ENCODE measurements around the gene SPAM1. TPM values are rescaled to one million over a fixed set of nuclear protein-coding genes. Genes with fewer than 3 reads are reported as not detected.
A peak's percentile ranks its signal among the peaks of the same experiment; 100 is the strongest.

Gene SPAM1
- total RNA-seq, 1 experiment from 2014 or later: not detected

DNA sequence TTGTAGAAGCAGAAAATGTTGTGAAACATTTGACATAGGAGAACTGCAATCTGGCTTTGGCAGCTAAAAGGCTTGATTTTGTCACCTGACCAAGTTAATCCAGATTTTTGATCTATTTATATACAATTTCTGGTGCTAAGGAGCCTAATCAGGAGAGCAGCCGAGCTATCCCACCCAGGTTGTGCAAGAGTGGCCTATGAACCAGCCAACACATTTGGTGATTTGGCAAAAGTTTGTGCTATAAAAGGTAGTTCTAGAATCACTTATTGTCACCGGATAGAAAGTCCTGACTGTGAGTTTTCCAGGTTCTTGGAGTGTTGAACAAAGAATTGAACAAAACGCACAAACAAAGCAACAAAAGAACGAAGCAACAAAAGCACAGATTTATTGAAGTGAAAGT is 1.4 kb upstream of the SPAM1 start:
- H3K4me3 Mint-ChIP-seq (ENCODE audit: unreplicated experiment): no peak overlapping the region
- TF ChIP-seq CTCF (IDR thresholded peaks at IDR 0.05; ENCODE audit: unreplicated experiment): no peak
- no peaks in the 10 kb centered on the region for H3K27me3 Mint-ChIP-seq (ENCODE audit: insufficient read depth, unreplicated experiment)
- no peak for DNase-seq (ENCODE audit: unreplicated experiment)
- no TSS peak for BruUV-seq (replicated peaks)
- CTCF ChIA-PET: no interaction called here
- H3K36me3 Mint-ChIP-seq (ENCODE audit: insufficient read depth, unreplicated experiment): no peaks in the 10 kb centered on the region
- H3K4me1 Mint-ChIP-seq (ENCODE audit: insufficient read depth, unreplicated experiment): no peaks in the 10 kb centered on the region
- POLR2A ChIA-PET: no interaction called here
- no peaks in the 10 kb centered on the region for H3K9me3 Mint-ChIP-seq (ENCODE audit: unreplicated experiment)
- no peak overlapping the region for H3K27ac Mint-ChIP-seq (ENCODE audit: low read depth, unreplicated experiment)
- intact Hi-C loops (cut with micrococcal nuclease): no loop called here

DNA sequence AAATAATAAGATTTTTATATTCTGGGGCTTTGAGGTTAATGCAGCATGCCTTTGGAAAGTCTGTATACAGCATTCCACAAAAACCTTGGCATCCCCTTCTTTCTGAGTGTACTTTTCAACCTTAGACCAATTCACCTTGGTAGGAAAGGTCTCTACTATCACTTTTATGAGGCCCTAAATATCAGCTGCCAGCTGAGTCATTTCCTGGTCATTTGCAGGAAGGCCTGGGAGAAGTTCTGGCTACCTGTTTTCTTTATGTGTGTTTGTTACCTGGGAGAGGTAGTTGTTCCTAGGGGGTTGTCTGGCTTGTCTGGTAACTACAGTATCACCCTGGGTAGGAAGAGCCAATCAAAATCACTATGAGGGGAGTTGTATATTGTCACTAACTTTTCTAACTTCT is 4.1 kb downstream of the SPAM1 start:
- no peak for TF ChIP-seq CTCF (IDR thresholded peaks at IDR 0.05; ENCODE audit: unreplicated experiment)
- POLR2A ChIA-PET: interaction anchor here (0.7 to 1.6 kb wide), 2 partner anchors 9 to 10 kb away, joined by 3 read pairs; no protein-coding TSS in a partner anchor
- Mint-ChIP-seq H3K27ac (ENCODE audit: low read depth, unreplicated experiment) (peak overlapping the region; percentile 70), H3K4me3 (ENCODE audit: unreplicated experiment) (no peak overlapping the region), H3K9me3 (ENCODE audit: unreplicated experiment) (no peaks in the 10 kb centered on the region), H3K27me3 (ENCODE audit: insufficient read depth, unreplicated experiment) (no peaks in the 10 kb centered on the region), H3K4me1 (ENCODE audit: insufficient read depth, unreplicated experiment) (peaks cover 10% of the 10 kb centered on the region), H3K36me3 (ENCODE audit: insufficient read depth, unreplicated experiment) (no peaks in the 10 kb centered on the region)
- DNase-seq (ENCODE audit: unreplicated experiment): peak; percentile 63
- intact Hi-C loops (cut with micrococcal nuclease): no loop called here
- BruUV-seq (replicated peaks): no TSS peak
- CTCF ChIA-PET: interaction anchor here (0.5 to 1.2 kb wide), 2 partner anchors 9 to 81 kb away, joined by 3 to 4 read pairs; no protein-coding TSS in a partner anchor

- POLR2A ChIA-PET: interaction anchor here (0.6 to 1.6 kb wide), 4 partner anchors 9 to 884 kb away, joined by 3 to 4 read pairs (median 3); no protein-coding TSS in a partner anchor
- H3K27ac Mint-ChIP-seq (ENCODE audit: low read depth, unreplicated experiment): peak overlapping the region; percentile 70
- CTCF ChIA-PET: interaction anchor here (0.5 to 1.2 kb wide), 2 partner anchors 10 to 80 kb away, joined by 3 to 4 read pairs; no protein-coding TSS in a partner anchor
- DNase-seq (ENCODE audit: unreplicated experiment): no peak
- no peaks in the 10 kb centered on the region for H3K9me3 Mint-ChIP-seq (ENCODE audit: unreplicated experiment)
- no TSS peak for BruUV-seq (replicated peaks)
- H3K4me3 Mint-ChIP-seq (ENCODE audit: unreplicated experiment): no peak overlapping the region
- H3K27me3 Mint-ChIP-seq (ENCODE audit: insufficient read depth, unreplicated experiment): no peaks in the 10 kb centered on the region
- intact Hi-C loops (cut with micrococcal nuclease): no loop called here
- TF ChIP-seq CTCF (IDR thresholded peaks at IDR 0.05; ENCODE audit: unreplicated experiment): no peak
- H3K4me1 Mint-ChIP-seq (ENCODE audit: insufficient read depth, unreplicated experiment): peaks cover 10% of the 10 kb centered on the region
- H3K36me3 Mint-ChIP-seq (ENCODE audit: insufficient read depth, unreplicated experiment): no peaks in the 10 kb centered on the region
Observed at GRCh38 chr7:123929655-123930054, 4.6 kb downstream of the SPAM1 start.

- no peak for DNase-seq (ENCODE audit: unreplicated experiment)
- ChIA-PET POLR2A (interaction anchor here (1.0 kb wide), 1 partner anchor 10 kb away, joined by 5 read pairs; no protein-coding TSS in a partner anchor), CTCF (no interaction called here)
- Mint-ChIP-seq H3K9me3 (ENCODE audit: unreplicated experiment) (no peaks in the 10 kb centered on the region), H3K27ac (ENCODE audit: low read depth, unreplicated experiment) (no peak overlapping the region), H3K4me1 (ENCODE audit: insufficient read depth, unreplicated experiment) (no peaks in the 10 kb centered on the region), H3K4me3 (ENCODE audit: unreplicated experiment) (no peak overlapping the region), H3K27me3 (ENCODE audit: insufficient read depth, unreplicated experiment) (no peaks in the 10 kb centered on the region), H3K36me3 (ENCODE audit: insufficient read depth, unreplicated experiment) (no peaks in the 10 kb centered on the region)
- no peak for TF ChIP-seq CTCF (IDR thresholded peaks at IDR 0.05; ENCODE audit: unreplicated experiment)
- intact Hi-C loops (cut with micrococcal nuclease): no loop called here
- no TSS peak for BruUV-seq (replicated peaks)
Observed at GRCh38 chr7:123935436-123936381, 10.7 kb downstream of the SPAM1 start.

Data from MCF 10A (cell line).